Germinal center (tissue), 1 donor: ENCODE data around the gene TMEM258.
A peak's percentile ranks its signal among the peaks of the same experiment; 100 is the strongest.

Source experiments
- DNase-seq: peaks from one replicate; pipeline ENCODE4 v3.0.0; 2012; ENCODE audit warnings: mixed read lengths, low spot score

TMEM258 gene

DNA sequence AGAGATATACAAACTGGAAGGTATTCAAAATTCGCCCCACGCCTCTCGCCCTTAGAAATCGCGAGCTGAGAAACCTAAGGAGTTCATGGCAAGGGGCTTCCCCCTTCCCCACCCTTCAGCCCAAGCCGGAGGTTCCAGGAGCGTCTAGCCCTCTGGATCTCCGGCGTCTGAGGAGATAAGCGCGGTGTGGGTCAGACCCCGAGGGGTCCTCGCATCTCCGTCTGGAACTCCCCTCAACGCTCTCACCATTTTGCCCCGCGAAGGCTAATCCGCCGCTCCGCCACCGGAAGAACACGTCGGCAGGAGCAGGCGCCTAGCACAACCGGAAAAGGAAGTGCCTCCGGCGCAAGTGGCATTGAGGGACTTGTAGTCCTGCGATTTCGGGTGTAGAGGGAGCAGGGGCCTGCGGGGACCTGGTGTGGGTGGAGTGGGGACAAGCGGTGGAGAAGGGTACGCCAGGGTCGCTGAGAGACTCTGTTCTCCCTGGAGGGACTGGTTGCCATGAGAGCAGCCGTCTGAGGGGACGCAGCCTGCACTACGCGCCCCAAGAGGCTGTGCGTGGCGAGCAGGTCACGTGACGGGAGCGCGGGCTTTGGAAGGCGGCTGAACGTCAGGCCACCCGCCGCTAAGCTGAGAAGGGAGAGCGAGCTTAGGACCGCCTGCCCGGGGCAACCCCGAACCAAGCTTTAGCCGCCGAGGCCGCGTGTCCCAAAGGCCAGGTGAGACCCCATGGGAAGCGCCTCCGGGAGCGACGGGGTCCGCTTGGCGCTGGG is at the start of gene TMEM258, which contains the start of gene FEN1:
Gene TMEM258, minus strand, starts transcription at position 290 of the 773 bp plus-strand sequence. Its CDS starts 41 bp downstream, at position 249.
Gene FEN1, plus strand, starts transcription at position 602 of the 773 bp plus-strand sequence. CDS start 2,451 bp downstream, outside the sequence.
- peak; percentile 91 for DNase-seq

DNA sequence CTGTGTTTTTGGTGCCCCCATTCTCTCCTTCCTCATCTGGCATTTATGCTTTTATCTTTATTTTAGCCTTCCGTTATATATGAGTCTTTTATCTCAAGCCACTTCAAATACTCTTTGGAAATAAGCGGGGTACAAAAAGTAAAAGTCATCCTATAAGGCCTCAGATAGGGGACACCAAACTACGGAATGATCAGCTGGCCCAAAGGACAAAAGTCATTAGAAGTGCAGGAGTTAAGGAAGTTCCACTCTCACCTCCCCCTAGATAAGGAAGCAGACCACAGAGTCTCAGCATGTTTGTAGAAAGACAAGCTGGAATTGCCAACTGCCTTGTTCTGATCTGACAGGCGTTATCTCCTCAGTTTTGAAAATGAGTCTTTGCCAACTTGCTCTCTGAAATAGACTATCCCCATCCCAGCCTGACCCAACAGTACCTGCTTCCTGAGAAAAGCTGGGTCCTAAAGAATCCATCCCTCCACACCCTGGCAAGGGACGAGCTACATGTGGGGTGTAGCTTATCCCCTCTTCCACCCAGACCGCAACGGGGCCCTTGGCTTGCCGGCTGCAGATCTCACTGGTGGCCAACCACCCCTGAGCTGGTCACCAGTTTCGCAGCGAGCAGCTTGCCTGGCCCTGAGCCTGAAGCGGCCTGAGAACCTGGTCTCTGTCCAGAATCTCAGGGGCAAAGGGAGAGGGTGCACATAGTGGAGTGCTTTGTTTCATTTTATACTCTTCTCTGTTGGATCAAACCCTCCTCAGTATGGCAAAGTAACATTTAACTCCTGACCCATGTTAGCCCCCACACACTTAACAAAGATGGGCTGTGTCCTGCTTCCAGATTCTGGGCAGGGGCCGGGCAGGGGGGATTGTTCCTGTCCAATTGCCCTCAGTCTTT is 49.5 kb upstream of the TMEM258 start:
- no peak for DNase-seq

GRCh38 chr11:61840371-61840770 is 48.0 kb upstream of the TMEM258 start:
- DNase-seq = no peak

DNA sequence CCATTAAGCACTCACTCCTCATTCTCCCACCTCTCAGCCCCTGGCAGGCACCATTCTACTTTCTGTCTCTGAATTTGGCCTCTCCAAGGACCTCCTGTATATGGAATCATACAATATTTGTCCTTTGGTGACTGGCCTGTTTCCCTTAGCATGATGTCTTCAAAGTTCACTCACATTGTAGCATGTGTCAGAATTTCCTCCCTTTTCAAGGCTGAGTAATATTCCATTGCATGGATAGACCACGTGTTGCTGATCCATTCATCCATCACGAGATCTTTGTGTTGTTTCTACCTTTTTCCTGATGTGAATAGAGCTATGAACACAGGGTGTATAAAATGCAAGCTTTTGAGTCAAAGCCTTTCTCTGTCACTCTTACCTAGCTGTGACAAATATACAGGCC is 47.3 kb upstream of the TMEM258 start:
- DNase-seq = no peak

- no peak for DNase-seq
Measured at GRCh38 chr11:61838921-61839320, 46.5 kb upstream of the TMEM258 start.

DNA sequence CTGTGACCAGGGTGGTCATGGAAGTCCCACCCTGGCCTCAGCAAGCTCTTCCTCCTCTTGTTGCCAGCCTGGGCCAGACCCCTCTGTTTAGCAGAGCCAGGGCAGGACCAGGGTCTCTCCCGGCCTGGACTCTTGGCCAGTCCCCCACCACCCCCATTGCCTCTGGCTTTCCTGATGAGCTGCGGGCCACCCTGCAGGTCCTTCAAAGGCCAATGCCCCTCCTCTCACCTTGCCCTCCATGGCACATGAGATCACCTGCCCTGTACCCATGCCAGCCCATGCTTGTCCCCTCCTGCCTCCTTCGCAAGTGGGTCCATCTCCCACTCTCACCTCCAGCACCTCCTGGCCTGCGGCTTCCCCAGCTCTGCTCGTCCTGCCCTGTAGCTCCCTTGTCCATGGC is 46.1 kb upstream of the TMEM258 start:
- no peak for DNase-seq

DNA sequence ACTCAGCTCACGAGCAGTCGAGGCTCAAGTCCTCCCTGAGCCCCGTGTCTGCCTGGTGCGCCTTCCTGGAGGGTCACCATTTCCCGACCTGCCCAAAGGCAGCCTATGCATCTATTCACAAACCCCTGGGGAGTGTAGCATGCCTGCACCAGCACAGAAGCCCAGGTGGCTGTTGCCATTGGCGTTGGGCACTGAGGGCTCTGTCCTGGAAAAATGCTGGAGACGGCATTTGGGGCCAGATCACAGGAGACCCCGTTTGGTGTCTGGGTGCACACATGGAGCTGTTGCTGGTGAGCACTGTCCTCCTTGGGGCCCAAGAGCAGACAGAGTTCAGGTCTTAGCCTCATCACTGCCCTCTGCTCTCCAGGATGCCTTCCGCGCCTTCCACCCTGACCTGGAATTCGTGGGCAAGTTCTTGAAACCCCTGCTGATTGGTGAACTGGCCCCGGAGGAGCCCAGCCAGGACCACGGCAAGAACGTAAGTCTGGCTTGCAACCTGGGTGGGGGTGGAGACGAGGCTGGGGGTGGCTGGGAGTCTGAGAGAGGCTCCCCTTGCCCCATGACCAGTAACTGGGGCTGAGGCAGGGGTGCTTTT is 45.1 kb upstream of the TMEM258 start:
- no peak for DNase-seq

DNA sequence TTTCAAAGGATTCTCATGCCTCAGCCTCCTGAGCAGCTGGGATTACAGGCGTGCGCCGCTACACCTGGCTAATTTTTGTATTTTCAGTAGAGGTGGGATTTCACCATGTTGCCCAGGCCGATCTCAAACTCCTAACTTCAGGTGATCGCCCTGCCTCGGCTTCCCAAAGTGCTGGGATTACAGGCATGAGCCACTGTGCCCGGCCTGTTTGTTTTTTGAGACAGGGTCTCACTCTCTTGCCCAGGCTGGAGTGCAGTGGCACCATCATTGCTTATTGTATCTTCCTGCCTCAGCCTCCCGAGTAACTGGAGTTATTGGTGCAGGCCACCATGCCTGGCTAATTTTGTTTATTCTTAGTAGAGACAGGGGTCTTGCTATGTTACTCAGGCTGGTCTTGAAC is 43.8 kb upstream of the TMEM258 start:
- DNase-seq = no peak

GRCh38 chr11:61834278-61835048 is 42.1 kb upstream of the TMEM258 start:
- DNase-seq = peak; percentile 59

GRCh38 chr11:61833926-61834277 is 41.5 kb upstream of the TMEM258 start:
- no peak for DNase-seq

GRCh38 chr11:61833471-61833870 is 41.1 kb upstream of the TMEM258 start:
- no peak for DNase-seq

GRCh38 chr11:61832754-61833153 is 40.4 kb upstream of the TMEM258 start:
- no peak for DNase-seq

- no peak for DNase-seq
Measured at GRCh38 chr11:61832207-61832606, 39.8 kb upstream of the TMEM258 start.

DNA sequence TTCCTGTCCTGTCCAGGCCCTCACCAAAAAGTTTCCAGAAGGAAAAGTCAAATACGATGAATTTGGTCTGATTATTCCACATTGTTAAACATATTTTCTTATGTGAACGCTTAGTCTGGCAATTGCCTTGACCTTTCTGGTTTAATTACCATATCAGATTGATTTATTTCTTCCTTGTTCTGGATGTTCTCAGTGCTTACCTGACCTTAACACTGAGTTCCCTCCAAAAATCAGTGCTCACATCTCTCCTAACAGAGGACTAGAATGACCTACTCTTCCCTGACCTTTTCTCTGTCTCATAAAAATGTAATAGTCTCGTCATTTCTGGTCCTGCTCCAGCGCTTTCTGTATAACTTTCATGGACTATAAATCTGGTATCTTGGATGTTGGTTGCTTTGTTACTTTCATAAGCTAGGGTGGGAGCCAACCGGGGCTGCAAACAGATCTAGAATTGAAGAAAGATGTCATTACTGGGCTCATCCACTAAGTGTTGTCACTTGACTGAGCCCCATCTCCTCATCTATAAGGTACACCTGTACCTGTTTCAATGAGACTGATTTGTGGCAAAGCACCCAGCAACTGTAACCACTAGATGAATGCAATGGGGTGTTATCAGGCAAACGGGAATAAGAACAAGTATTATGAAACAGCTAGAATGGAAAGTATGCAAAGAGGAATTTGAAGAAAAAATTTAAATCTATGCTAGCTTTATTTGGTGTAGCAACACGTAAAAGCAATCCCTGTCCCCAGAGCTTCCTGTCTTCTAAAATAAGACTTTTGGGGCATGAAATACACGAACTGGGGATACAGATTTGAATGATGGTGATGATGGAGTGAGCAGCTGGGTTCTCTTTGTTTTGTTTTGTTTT is 38.1 kb upstream of the TMEM258 start:
- no peak for DNase-seq

GRCh38 chr11:61829806-61830205 is 37.4 kb upstream of the TMEM258 start:
- no peak for DNase-seq

GRCh38 chr11:61828629-61829407 is 36.4 kb upstream of the TMEM258 start:
- DNase-seq = peak; percentile 44

GRCh38 chr11:61828379-61828628 is 35.9 kb upstream of the TMEM258 start:
- no peak for DNase-seq

- DNase-seq = peak; percentile 65
Measured at GRCh38 chr11:61827571-61828378, 35.4 kb upstream of the TMEM258 start, which contains the start of gene FADS2. TSS of gene FADS2 (plus strand) at chr11:61828300. CDS start at chr11:61828391, 91 bp downstream.

- no peak for DNase-seq
Measured at GRCh38 chr11:61826930-61827570, 34.7 kb upstream of the TMEM258 start.
